HepG2 (cell line): ENCODE measurements around the gene TERC. TPM values are rescaled to one million over a fixed set of nuclear protein-coding genes. Genes with fewer than 3 reads are reported as not detected.

Experiments
- ARNTL ChIP-seq: sonication (generic); formaldehyde crosslinking; IDR thresholded peaks from 2 replicates; pipeline ENCODE4 v1.4.0; 2020; ENCODE audit warnings: mild to moderate bottlenecking, missing genetic modification reagents
- ATRX ChIP-seq: sonication (generic); formaldehyde crosslinking; IDR thresholded peaks from 2 replicates; pipeline ENCODE4 v1.4.0; 2020; ENCODE audit warnings: missing genetic modification reagents, borderline replicate concordance
- GABPA ChIP-seq, 2 experiments: IDR thresholded peaks; 2 replicates each; pipeline ENCODE4 v1.6.1; 2011 to 2016; ENCODE audit warnings: low read depth in 2 of 2, low read length in 1 of 2, missing biosample characterization in 1 of 2, missing genetic modification characterization in 1 of 2
- HOXA5 ChIP-seq: sonication (generic); formaldehyde crosslinking; IDR thresholded peaks from 2 replicates; pipeline ENCODE4 v1.4.0; 2020; ENCODE audit warnings: missing genetic modification reagents
- NCOA2 ChIP-seq: sonication (generic); formaldehyde crosslinking; IDR thresholded peaks from 2 replicates; pipeline ENCODE4 v1.8.0; 2022; ENCODE audit warnings: inconsistent platforms
- NR2C2 ChIP-seq: sonication (generic); formaldehyde crosslinking; IDR thresholded peaks from 2 replicates; pipeline ENCODE4 v1.4.0; 2020; ENCODE audit warnings: missing genetic modification reagents, mild to moderate bottlenecking, moderate library complexity, borderline replicate concordance
- REXO4 ChIP-seq: sonication (generic); formaldehyde crosslinking; IDR thresholded peaks from 2 replicates; pipeline ENCODE4 v1.8.0; 2022; ENCODE audit warnings: missing genetic modification reagents, mild to moderate bottlenecking, borderline replicate concordance
- ZNF251 ChIP-seq: sonication (generic); formaldehyde crosslinking; IDR thresholded peaks from 2 replicates; pipeline ENCODE4 v1.9.0; 2021; ENCODE audit warnings: mild to moderate bottlenecking, missing genetic modification reagents
- ZNF33B ChIP-seq: sonication (generic); formaldehyde crosslinking; IDR thresholded peaks from 2 replicates; pipeline ENCODE4 v1.5.1; 2020; ENCODE audit warnings: mild to moderate bottlenecking, missing genetic modification reagents
- ZNF350 ChIP-seq: sonication (generic); formaldehyde crosslinking; IDR thresholded peaks from 2 replicates; pipeline ENCODE4 v1.4.0; 2020; ENCODE audit warnings: mild to moderate bottlenecking, low read depth, missing genetic modification reagents, borderline replicate concordance
- ZNF441 ChIP-seq: sonication (generic); formaldehyde crosslinking; IDR thresholded peaks from 2 replicates; pipeline ENCODE4 v1.7.0; 2021; ENCODE audit warnings: missing genetic modification reagents, borderline replicate concordance
- ZNF615 ChIP-seq: sonication (generic); formaldehyde crosslinking; IDR thresholded peaks from 2 replicates; pipeline ENCODE4 v1.5.0; 2020; ENCODE audit warnings: mild to moderate bottlenecking, missing genetic modification reagents, borderline replicate concordance
- ZSCAN21 ChIP-seq: sonication (generic); formaldehyde crosslinking; IDR thresholded peaks from 2 replicates; pipeline ENCODE4 v1.8.0; 2022; ENCODE audit warnings: mild to moderate bottlenecking, missing genetic modification reagents, moderate library complexity, borderline replicate concordance
- polyA plus RNA-seq, 8 experiments: library from polyadenylated mRNA; depleted of rRNA in 3 of 8; stranded (reverse) in 7 of 8; unstranded in 1 of 8; fragments of >200 nt; fragmentation: Illumina TruSeq in 4 of 8; extraction: Trizol in 4 of 8; gene quantifications; 2 replicates each; pipeline versions ENCODE4 v1.2.1 to v1.2.3, GENCODE V29; 2011 to 2016; ENCODE audit warnings: low read depth in 4 of 8, missing spikeins in 1 of 8, mixed read lengths in 1 of 8; ENCODE audit not compliant: insufficient read depth in 1 of 8
- total RNA-seq, 5 experiments: library from RNA; depleted of rRNA; stranded (reverse); fragments of >200 nt; fragmentation: Illumina TruSeq; extraction: Trizol; gene quantifications; 2 replicates each; pipeline ENCODE4 v1.2.3, GENCODE V29; 2016; ENCODE audit warnings: low read depth in 1 of 5
- TF ChIP-seq, protein P1 (sequence below): sonication (generic); formaldehyde crosslinking; IDR thresholded peaks from 2 replicates; pipeline ENCODE4 v1.4.0; 2020; ENCODE audit warnings: mild to moderate bottlenecking, missing genetic modification reagents
- TF ChIP-seq, protein P2 (sequence below): sonication (generic); formaldehyde crosslinking; IDR thresholded peaks from 2 replicates; pipeline ENCODE4 v1.4.0; 2020; ENCODE audit warnings: missing genetic modification reagents
- TF ChIP-seq, protein P3 (sequence below): sonication (generic); formaldehyde crosslinking; IDR thresholded peaks from 2 replicates; pipeline ENCODE4 v1.5.1; 2020; ENCODE audit warnings: mild to moderate bottlenecking, missing genetic modification reagents, moderate library complexity
- TF ChIP-seq, protein P4 (sequence below): IDR thresholded peaks from 2 replicates; pipeline ENCODE4 v1.6.1; 2016; ENCODE audit warnings: missing genetic modification reagents, missing compliant biosample characterization
- TF ChIP-seq, protein P5 (sequence below): IDR thresholded peaks from 2 replicates; pipeline ENCODE4 v1.6.1; 2016; ENCODE audit warnings: mild to moderate bottlenecking, missing biosample characterization, missing genetic modification reagents
- TF ChIP-seq, protein P6 (sequence below): sonication (generic); formaldehyde crosslinking; IDR thresholded peaks from 2 replicates; pipeline ENCODE4 v1.4.0; 2020; ENCODE audit warnings: mild to moderate bottlenecking, missing genetic modification reagents

TERC gene
- total and polyA plus RNA-seq, 2 of the 13 experiments (the other 11 are each of a cell fraction or from before 2014, with no cell fraction given), result 1.3 to 74.6 TPM

DNA sequence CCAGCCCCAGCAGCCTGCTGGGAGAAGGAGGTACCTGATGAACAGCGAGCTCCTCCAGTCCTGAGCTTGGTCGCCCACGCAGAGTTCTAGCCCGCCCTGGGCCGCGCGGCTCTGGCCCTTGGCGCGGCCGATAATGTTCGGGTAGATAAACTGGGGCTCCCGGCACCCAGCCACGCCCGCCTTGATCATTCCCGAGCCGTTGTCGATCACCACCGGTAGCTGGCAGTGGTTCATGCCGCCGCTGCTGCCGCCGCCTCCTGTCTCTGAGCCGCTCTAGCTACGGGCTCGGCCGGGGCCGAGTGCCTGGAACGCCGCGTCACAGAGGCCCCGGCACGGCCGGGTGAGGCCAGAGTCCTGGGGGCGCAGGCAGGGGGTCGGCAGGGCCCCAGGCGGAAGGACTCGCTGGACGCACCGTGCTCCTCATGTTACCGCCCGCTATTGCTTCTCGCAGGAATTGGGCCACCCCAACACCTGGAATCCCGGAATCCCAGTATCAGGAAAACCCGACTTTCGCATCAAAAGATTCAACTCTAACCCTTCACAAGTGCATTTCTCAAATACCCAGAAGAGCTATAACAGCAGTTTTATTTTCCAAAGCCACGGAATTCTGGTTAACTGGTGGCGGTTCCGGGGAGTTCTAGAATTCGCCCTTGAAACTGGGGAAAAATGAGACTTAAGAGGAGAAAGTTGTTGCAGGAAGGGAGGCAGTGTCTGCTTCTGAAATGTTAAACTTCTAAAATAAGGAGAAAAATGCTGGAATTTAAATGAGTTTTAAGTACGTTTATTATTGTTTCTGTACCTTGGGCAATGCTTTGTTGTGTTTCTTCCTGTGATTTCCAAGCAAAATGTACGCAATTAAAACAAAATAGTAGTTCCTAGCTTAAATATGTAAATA, 4.7 kb upstream of the TERC start, which contains the start of gene ACTRT3 (continued):
- TF ChIP-seq NR2C2 (CRISPR knock-in tag) (no peak), HOXA5 (CRISPR knock-in tag) (no peak), ZNF615 (CRISPR knock-in tag) (no peak), GABPA (IDR thresholded peaks at IDR 0.05; ENCODE audit: low read depth, low read length) (no peak), GABPA (CRISPR knock-in tag; IDR thresholded peaks at IDR 0.05; ENCODE audit: low read depth) (no peak), NCOA2 (no peak), ZSCAN21 (CRISPR knock-in tag) (no peak), ZNF441 (CRISPR knock-in tag) (no peak), ARNTL (CRISPR knock-in tag) (no peak), REXO4 (CRISPR knock-in tag) (no peak), ZNF350 (peak; percentile 18; the same call in 1 of the 2 replicates), ZNF33B (CRISPR knock-in tag) (no peak), ATRX (CRISPR knock-in tag) (no peak), ZNF251 (no peak)
- TF ChIP-seq, protein P1, sequence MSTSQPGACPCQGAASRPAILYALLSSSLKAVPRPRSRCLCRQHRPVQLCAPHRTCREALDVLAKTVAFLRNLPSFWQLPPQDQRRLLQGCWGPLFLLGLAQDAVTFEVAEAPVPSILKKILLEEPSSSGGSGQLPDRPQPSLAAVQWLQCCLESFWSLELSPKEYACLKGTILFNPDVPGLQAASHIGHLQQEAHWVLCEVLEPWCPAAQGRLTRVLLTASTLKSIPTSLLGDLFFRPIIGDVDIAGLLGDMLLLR (CRISPR knock-in tag), result no peak
- TF ChIP-seq, protein P2, sequence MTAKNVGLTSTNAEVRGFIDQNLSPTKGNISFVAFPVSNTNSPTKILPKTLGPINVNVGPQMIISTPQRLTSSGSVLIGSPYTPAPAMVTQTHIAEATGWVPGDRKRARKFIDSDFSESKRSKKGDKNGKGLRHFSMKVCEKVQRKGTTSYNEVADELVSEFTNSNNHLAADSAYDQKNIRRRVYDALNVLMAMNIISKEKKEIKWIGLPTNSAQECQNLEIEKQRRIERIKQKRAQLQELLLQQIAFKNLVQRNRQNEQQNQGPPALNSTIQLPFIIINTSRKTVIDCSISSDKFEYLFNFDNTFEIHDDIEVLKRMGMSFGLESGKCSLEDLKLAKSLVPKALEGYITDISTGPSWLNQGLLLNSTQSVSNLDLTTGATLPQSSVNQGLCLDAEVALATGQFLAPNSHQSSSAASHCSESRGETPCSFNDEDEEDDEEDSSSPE, result no peak
- TF ChIP-seq, protein P3, sequence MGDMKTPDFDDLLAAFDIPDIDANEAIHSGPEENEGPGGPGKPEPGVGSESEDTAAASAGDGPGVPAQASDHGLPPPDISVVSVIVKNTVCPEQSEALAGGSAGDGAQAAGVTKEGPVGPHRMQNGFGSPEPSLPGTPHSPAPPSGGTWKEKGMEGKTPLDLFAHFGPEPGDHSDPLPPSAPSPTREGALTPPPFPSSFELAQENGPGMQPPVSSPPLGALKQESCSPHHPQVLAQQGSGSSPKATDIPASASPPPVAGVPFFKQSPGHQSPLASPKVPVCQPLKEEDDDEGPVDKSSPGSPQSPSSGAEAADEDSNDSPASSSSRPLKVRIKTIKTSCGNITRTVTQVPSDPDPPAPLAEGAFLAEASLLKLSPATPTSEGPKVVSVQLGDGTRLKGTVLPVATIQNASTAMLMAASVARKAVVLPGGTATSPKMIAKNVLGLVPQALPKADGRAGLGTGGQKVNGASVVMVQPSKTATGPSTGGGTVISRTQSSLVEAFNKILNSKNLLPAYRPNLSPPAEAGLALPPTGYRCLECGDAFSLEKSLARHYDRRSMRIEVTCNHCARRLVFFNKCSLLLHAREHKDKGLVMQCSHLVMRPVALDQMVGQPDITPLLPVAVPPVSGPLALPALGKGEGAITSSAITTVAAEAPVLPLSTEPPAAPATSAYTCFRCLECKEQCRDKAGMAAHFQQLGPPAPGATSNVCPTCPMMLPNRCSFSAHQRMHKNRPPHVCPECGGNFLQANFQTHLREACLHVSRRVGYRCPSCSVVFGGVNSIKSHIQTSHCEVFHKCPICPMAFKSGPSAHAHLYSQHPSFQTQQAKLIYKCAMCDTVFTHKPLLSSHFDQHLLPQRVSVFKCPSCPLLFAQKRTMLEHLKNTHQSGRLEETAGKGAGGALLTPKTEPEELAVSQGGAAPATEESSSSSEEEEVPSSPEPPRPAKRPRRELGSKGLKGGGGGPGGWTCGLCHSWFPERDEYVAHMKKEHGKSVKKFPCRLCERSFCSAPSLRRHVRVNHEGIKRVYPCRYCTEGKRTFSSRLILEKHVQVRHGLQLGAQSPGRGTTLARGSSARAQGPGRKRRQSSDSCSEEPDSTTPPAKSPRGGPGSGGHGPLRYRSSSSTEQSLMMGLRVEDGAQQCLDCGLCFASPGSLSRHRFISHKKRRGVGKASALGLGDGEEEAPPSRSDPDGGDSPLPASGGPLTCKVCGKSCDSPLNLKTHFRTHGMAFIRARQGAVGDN (CRISPR knock-in tag), result peak; percentile 75
- TF ChIP-seq, protein P4, sequence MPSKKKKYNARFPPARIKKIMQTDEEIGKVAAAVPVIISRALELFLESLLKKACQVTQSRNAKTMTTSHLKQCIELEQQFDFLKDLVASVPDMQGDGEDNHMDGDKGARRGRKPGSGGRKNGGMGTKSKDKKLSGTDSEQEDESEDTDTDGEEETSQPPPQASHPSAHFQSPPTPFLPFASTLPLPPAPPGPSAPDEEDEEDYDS (CRISPR knock-in tag), result 0 out of 2 replicates have a peak, but pooled peaks have one; percentile 34
- TF ChIP-seq, protein P5, sequence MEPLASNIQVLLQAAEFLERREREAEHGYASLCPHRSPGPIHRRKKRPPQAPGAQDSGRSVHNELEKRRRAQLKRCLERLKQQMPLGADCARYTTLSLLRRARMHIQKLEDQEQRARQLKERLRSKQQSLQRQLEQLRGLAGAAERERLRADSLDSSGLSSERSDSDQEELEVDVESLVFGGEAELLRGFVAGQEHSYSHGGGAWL (CRISPR knock-in tag), result 0 out of 2 replicates have a peak, but pooled peaks have one; percentile 18
- TF ChIP-seq, protein P6, sequence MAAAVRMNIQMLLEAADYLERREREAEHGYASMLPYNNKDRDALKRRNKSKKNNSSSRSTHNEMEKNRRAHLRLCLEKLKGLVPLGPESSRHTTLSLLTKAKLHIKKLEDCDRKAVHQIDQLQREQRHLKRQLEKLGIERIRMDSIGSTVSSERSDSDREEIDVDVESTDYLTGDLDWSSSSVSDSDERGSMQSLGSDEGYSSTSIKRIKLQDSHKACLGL (CRISPR knock-in tag), result no peak
